Measurements from ENCODE around the gene EPB41L4A. TPM values are rescaled to one million over a fixed set of nuclear protein-coding genes. Genes with fewer than 3 reads are reported as not detected.

The EPB41L4A gene
- total RNA-seq, 3 donors from 2014 or later: 11.8 to 18.2 (median 13.2) TPM

GRCh38 chr5:112258571-112258970 is 160.5 kb downstream of the EPB41L4A start:
- Histone ChIP-seq H3K4me3 (no peak overlapping the region), H3K9me3 (no peaks in the 10 kb centered on the region), H3K36me3 (ENCODE audit: low read depth) (no peaks in the 10 kb centered on the region), H3K4me1 (ENCODE audit: low read depth) (no peaks in the 10 kb centered on the region)
- DNase-seq: no peak
- ATAC-seq: no peak
- intact Hi-C loops (cut with DNase I, micrococcal nuclease): no loop called here
- no peak for TF ChIP-seq CTCF (IDR thresholded peaks at IDR 0.05)

DNA sequence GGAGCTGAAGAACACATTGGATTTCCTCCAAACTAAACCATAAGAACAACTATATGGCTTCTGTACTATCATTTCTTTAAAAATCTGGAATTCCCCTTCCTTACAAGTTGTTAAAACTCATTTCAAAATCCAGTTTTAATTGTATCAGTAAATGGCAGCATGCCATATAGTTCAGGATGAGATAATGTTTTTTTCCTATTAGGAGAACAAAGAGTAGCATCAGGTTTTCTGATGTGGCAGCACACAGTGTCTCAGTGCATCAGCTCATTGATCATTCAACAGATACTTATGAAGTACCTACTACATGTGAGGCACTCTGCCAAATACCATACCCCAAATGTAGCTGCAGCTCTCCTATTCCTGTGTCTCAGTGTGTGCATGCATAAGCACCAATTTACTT is 161.1 kb downstream of the EPB41L4A start:
- no peak for TF ChIP-seq CTCF (IDR thresholded peaks at IDR 0.05)
- intact Hi-C loops (cut with DNase I, micrococcal nuclease): no loop called here
- ATAC-seq: no peak
- H3K4me3 ChIP-seq: no peak overlapping the region
- no peak for DNase-seq
- no peaks in the 10 kb centered on the region for H3K4me1 ChIP-seq (ENCODE audit: low read depth)
- no peaks in the 10 kb centered on the region for H3K9me3 ChIP-seq
- no peaks in the 10 kb centered on the region for H3K36me3 ChIP-seq (ENCODE audit: low read depth)

- no peak for DNase-seq
- TF ChIP-seq CTCF (IDR thresholded peaks at IDR 0.05): no peak
- H3K36me3 ChIP-seq (ENCODE audit: low read depth): no peaks in the 10 kb centered on the region
- no peaks in the 10 kb centered on the region for H3K4me1 ChIP-seq (ENCODE audit: low read depth)
- H3K9me3 ChIP-seq: no peaks in the 10 kb centered on the region
- no peak overlapping the region for H3K4me3 ChIP-seq
- ATAC-seq: no peak
- intact Hi-C loops (cut with DNase I, micrococcal nuclease): no loop called here
These were observed 162.1 kb downstream of the EPB41L4A start for GRCh38 chr5:112257005-112257404.

DNA sequence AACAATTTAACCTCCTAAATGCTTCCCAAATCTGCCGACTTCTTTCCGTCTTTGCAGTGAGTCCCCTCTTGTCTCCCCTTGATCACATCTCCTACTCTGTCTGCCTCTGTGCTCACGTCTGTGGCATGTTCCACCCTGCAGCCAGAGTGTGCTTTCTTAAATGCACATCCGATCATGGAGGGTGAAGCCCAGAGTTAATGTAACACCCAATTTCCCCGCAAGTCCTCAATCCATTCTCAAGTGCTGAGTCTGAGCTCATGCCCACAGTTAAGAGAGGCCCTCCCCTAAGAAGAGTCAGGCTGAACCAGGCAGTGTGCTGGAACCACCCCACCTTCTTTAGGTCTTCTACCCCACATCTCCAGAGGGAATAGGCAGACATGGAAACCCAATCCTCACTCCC is 164.8 kb downstream of the EPB41L4A start:
- Histone ChIP-seq H3K4me1 (ENCODE audit: low read depth) (no peaks in the 10 kb centered on the region), H3K9me3 (no peaks in the 10 kb centered on the region), H3K36me3 (ENCODE audit: low read depth) (no peaks in the 10 kb centered on the region), H3K4me3 (no peak overlapping the region)
- ATAC-seq (no peak), DNase-seq (no peak)
- TF ChIP-seq CTCF (IDR thresholded peaks at IDR 0.05): no peak
- intact Hi-C loops (cut with DNase I, micrococcal nuclease): no loop called here

DNA sequence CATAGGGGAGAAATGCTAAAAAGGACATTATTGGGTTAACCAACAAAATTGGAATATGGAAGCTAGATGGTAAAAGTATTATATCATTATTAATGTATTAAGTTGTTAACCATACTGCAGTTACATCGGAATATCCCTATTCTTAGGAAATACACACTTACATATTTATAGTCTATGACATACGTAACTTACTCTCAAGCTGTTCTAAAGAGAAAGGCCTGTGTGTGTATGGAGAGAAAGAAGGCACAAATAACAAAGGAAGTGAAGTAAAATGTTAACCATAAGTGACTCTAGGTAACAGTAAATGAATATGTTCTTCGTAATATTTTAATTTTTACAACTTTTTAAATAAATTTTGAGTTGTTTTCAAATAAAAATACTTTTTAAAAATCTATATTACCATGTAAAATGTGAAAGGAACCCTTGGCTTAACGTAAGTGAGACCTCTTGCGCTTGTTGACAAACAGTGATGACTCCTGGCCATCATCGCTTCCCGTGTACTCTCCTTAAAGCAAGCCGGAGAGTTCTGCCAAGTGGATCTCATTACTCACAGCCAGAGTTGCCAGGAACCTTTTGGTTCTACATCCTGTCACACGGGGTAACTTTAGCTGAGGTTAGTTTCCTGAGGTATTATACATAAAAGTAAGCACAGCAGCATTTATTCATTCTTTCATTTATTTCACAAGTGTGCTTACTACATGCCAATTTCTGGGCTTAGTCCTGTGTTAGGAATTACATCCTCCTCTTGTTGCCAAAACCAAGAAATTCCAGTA is 165.4 kb downstream of the EPB41L4A start:
- no peaks in the 10 kb centered on the region for H3K4me1 ChIP-seq (ENCODE audit: low read depth)
- DNase-seq (no peak), ATAC-seq (no peak)
- H3K36me3 ChIP-seq (ENCODE audit: low read depth): no peaks in the 10 kb centered on the region
- no peak overlapping the region for H3K4me3 ChIP-seq
- TF ChIP-seq CTCF (IDR thresholded peaks at IDR 0.05): no peak
- H3K9me3 ChIP-seq: no peaks in the 10 kb centered on the region
- intact Hi-C loops (cut with DNase I, micrococcal nuclease): no loop called here
